GM12801 (cell line): ENCODE data around the gene KCNH2.

ENCODE experiments used
- TF ChIP-seq, protein P1 (sequence below): IDR thresholded peaks from one replicate; pipeline ENCODE4 v1.5.1; 2011; ENCODE audit warnings: control low read depth; ENCODE audit not compliant: insufficient read length; ENCODE audit errors: extremely low read depth

KCNH2 gene

DNA sequence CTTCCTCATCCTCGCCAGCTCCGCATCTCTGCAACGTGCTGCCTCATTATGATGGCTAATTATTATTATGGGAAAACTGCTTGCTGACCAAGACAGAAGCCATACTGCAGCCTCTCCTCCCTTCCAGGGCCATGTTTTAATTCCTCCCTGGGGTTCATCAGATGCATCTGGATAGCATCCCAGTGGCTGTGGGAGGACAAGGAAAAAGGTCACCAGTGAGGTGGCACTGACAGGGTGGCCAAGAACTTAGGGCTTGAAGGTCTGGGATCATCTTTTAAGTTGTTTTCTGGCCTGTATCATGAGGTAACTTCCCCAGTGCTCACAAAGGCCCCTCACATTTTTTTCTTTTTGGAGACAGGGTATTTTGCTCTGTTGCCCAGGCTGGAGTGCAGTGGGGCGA lies 39.6 kb downstream of the KCNH2 start:
- TF ChIP-seq, protein P1, sequence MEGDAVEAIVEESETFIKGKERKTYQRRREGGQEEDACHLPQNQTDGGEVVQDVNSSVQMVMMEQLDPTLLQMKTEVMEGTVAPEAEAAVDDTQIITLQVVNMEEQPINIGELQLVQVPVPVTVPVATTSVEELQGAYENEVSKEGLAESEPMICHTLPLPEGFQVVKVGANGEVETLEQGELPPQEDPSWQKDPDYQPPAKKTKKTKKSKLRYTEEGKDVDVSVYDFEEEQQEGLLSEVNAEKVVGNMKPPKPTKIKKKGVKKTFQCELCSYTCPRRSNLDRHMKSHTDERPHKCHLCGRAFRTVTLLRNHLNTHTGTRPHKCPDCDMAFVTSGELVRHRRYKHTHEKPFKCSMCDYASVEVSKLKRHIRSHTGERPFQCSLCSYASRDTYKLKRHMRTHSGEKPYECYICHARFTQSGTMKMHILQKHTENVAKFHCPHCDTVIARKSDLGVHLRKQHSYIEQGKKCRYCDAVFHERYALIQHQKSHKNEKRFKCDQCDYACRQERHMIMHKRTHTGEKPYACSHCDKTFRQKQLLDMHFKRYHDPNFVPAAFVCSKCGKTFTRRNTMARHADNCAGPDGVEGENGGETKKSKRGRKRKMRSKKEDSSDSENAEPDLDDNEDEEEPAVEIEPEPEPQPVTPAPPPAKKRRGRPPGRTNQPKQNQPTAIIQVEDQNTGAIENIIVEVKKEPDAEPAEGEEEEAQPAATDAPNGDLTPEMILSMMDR, result no peak

DNA sequence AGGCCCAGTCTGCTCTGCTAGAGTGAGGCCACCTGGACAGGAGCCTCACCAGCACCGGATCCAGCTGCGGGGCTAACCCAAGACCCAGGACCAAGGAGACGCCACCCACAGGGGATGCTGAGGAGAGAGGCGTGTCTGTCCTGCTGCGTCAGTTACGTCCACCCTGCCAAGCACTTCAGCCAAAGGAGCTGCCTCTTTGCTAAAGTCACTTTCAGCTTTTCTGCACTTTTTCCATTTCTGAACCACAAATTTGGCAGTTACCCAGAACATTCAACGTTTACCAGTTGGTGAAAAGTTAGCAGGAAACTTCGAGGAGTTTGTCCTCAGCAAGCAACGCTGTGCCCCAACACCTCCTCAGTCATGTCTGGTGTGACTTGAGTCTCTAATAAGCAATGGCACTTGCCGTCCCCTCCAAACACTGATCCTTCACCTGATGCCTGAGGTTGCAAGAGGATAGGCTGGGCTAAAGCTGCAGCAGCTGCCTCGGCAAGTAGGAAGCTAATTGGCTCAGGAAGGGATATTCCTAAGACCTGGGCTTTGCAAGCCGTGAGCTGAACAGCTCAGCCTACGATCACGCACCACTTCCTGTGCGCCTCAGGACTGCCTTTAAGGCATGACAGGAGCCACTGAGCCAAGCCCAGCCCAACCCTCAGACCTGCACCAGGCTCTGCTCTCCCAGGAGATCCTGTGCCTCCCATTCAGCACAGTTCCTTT lies 40.1 kb downstream of the KCNH2 start:
- TF ChIP-seq, protein P1, result no peak

DNA sequence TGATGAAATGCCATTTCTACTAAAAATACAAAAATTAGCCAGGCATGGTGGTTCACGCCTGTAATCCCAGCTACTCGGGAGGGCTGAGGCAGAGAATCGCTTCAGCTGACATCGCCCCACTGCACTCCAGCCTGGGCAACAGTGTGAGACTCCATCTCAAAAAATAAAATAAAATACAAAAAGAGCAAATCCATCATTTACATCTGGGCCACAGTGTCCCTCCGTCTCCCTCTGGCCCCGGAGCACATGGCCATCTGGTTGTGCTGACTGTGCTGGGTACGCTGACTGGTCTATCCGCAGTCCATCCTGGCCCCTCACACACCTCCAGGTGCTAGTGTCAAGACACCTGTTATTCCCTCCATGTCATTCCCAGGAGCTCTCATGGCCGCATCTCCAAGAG lies 42.1 kb downstream of the KCNH2 start:
- TF ChIP-seq, protein P1, result no peak

DNA sequence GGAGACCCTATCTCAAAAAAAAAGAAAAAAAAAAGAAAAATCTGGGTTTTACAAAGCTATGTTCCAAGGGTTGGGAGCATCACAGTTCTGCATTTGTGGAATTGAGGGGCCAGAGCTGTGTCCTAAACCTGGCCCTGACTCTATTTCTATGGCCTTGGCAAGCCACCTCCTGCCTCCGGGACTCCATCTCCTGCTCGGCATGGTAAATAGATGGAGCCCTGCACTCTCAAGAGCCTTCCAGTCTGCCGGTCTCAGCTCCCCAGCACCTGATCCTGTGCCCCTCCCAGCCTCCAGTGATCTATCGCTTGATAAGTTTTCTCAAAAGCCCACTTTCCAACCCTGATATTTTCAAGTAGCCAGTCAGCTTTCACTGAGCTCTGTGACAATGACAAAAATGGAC lies 43.0 kb downstream of the KCNH2 start:
- TF ChIP-seq, protein P1, result no peak

DNA sequence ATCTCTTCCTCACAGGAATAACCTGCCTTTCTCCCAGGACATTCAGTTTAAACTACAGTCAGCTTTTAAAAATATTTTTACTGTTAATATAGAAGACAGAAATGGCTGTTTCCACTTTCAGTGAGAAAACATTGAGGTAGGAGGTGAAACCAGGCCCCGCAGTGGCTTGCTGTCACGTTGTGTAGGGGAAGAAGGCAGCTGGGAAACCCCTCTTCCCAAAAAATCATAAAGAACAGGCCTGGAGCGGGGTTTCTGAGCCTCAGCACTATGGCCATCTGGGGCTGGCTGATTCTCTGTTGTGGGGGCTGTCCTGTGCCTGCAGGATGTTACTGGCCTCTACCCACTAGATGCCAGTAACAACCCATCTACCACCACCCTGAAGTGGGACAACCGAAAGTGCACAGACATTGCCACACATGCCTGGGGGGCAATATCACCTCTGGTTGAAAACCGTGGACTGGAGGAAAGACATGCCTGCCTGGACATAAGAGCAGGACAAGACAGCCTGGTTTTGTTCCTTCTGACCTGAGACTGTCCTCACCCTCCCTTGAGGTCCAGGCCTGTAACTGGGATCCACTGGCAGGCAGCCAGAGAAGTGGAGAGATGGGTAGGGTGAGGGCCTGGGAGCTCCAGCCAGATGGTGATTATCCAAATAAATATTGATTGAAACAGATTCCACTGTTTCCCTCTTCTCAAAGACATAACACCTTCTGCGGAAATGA lies 43.9 kb downstream of the KCNH2 start:
- TF ChIP-seq, protein P1, result no peak

DNA sequence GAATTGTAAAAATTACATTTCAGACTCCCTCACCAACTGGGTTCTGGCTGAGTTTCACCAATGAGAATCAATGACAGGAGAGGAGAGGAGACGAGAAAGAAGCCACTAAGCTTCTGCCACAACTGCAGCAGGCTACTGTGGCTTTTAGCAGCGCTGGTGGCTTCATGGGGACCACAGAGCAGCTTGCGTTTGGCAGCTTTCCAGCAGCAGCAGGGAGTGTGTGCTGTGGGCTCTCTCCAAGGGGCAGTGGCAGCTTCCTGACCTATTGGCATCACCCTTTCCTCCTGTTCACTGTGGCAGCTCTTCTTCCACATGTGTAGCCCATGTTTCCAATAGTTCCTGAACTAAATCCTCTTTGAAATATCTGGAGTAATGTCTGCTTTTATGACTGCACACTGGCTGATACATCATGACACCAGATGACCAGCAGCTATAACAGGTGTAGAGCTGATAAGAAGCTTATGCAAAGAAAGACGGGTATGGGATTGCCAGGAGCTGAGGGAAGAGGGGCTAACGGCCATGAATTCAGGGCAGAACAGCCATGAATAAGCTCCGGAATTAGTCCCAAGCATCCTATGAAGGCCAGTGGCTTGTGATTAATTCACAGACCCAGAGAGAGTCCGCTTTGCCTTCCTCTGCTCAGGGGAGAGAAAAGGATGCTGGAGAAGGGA lies 46.8 kb downstream of the KCNH2 start:
- TF ChIP-seq, protein P1, result no peak

DNA sequence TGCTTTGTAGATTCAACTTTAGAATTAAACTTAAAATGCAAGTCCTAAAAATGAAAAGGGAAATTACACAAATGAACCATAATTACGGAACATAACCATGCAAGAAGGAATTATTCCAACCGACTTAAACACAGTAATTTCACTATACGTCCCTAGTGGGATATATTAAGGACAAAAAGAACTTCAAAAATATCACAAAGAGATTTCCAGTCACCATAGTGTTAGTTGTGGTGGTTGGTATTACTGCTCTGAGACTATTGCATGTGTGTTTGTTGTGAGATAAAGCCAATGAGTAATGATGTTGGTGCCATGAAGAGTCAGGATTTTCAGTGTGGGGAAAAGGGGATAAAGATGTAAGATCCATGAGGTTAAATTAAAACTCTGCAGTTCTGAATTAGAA lies 49.6 kb downstream of the KCNH2 start:
- TF ChIP-seq, protein P1, result no peak
